ENCODE data around the gene KSR2.

KSR2 gene

DNA sequence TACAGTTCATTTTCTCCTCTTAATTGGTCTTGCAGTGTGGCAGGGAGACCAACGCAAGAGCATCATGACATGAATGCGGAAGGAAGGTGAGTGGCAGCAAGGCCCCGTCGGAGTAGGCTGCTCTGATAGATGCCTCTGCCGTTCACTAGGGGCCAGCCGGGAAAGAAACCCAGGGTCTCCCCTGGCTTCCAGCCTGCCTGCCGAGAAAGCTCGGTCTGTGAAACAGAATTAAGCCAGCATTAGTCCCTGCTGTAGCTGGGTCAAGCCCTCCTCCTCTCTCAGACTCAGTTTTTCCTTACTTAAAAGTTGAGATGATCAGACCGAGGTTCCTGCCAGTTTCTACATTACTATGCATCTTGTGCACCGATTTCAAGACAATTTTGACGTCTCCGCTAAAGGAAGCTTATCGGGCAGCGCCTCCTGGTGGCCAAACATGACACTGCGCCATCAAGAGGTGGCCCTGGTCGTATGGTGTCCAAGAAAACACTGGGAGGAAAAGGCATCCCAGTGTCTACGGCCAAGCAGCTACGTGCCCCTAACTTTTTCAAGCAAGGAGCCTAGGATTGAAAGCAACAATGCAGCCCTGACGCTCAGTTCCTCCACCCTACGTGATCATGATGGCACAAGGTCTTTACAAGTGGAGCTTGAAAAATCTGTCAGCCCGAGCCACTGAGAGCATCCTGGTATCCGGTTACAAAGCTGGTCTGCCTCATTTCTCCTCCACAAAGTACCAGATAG lies 131.6 kb downstream of the KSR2 start:
- H3K4me3 ChIP-seq (ENCODE audit: low read depth, low read length) = no peak overlapping the region; the same call in 1 of the 2 replicates
- no peak overlapping the region for H3K27ac ChIP-seq (ENCODE audit: low read depth, low read length)
- no peaks in the 10 kb centered on the region for H3K36me3 ChIP-seq (ENCODE audit: control insufficient read depth, insufficient read depth, low read length)
- no peaks in the 10 kb centered on the region for H3K9me3 ChIP-seq (ENCODE audit: control insufficient read depth, insufficient read depth, low read length)
- no peaks in the 10 kb centered on the region for H3K27me3 ChIP-seq (ENCODE audit: control insufficient read depth, insufficient read depth, low read length)
- no peaks in the 10 kb centered on the region for H3K4me1 ChIP-seq (ENCODE audit: control insufficient read depth, insufficient read depth, low read length)
- no peak overlapping the region for H3K9ac ChIP-seq (ENCODE audit: low read depth, low read length)

DNA sequence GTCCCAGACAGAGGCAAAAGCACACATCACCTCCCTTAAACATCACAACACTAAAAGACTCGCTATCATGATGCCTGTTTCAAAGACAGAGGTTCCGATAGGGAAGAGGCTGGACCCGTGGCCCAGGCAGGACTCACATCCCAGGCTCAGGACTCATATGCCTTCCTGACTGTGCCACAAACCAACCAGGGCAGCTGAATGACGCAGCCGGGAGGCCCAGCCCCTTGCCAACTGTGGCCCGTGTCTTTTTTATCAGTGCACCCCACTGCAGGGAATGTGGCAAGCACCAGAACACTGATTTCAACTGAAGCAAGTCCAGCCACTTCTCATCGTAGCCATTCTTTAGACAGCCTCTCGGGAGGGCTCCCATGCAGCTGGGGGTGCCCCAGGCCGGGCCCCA lies 132.3 kb downstream of the KSR2 start:
- Histone ChIP-seq H3K4me3 (ENCODE audit: low read depth, low read length) (no peak overlapping the region), H3K27me3 (ENCODE audit: control insufficient read depth, insufficient read depth, low read length) (no peaks in the 10 kb centered on the region), H3K4me1 (ENCODE audit: control insufficient read depth, insufficient read depth, low read length) (no peaks in the 10 kb centered on the region), H3K36me3 (ENCODE audit: control insufficient read depth, insufficient read depth, low read length) (no peaks in the 10 kb centered on the region), H3K9ac (ENCODE audit: low read depth, low read length) (no peak overlapping the region), H3K9me3 (ENCODE audit: control insufficient read depth, insufficient read depth, low read length) (no peaks in the 10 kb centered on the region), H3K27ac (ENCODE audit: low read depth, low read length) (no peak overlapping the region)

DNA sequence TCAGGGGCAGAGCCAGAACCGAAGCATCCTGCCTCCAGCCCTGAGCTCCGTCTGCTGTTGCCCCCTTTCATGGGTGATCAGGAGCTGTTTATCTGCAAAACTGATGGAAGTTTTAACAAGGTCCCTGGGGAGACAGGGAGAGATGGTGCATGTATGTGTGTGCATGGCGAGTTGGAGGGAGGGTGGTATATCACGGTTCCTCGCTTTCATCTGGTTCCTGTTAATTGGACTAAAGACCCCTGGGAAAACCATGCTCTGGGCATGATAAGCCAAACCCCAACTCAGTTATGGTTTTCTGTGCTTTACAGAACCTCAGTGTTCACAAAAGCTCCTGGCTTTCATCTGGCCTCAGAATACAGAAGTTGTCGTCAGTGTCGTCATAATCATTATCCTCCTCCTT lies 133.6 kb downstream of the KSR2 start:
- Histone ChIP-seq H3K27ac (ENCODE audit: low read depth, low read length) (no peak overlapping the region), H3K4me1 (ENCODE audit: control insufficient read depth, insufficient read depth, low read length) (no peaks in the 10 kb centered on the region), H3K9ac (ENCODE audit: low read depth, low read length) (no peak overlapping the region), H3K36me3 (ENCODE audit: control insufficient read depth, insufficient read depth, low read length) (no peaks in the 10 kb centered on the region), H3K4me3 (ENCODE audit: low read depth, low read length) (no peak overlapping the region), H3K9me3 (ENCODE audit: control insufficient read depth, insufficient read depth, low read length) (no peaks in the 10 kb centered on the region), H3K27me3 (ENCODE audit: control insufficient read depth, insufficient read depth, low read length) (no peaks in the 10 kb centered on the region)

DNA sequence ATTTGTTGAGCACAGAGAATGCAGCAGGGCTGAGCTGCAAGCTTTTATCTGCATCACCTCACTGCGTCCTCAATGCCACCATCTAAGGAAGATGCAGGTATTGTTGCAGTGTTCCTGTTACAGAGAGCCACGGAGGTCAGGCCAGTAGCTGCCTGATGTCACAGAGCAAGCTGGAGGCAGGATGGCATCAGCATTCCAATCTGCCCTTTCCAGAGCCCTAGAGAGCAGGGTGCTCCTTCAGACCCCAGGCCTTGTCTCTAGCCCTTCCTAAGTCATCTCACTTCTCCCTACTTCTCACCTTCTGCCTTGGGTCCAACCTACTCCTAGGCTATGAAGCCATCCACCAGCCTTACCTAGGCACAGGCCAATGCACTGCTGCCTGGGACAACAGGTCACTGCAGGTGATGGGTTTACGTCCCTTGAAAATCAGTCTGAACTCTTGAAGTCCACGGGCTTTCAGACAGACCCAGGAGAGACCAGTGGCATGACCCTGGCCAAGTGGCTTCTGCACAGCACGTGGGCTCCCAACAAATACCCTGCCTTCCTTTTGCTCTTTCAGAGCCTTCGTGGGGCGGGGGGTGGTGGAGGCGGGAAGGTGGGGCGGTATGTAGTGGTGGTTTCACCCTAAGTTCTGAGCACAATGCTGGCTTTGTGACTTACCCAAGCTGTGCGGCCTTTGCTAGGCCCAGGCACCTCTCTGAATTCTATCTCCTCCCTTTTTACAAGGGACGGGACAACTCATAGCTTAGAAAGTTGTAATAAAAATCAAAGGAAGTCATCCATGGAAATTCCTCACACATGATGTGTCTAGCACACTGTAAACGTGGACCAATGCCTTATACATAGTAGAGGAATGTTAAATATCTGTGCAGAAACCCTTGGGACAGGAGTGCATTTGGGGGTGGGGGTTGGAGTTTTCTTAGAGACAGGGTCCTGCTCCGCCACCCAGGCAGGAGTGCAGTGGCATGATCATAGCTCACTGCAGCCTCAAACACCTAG lies 136.0 kb downstream of the KSR2 start:
- Histone ChIP-seq H3K4me1 (ENCODE audit: control insufficient read depth, insufficient read depth, low read length) (no peaks in the 10 kb centered on the region), H3K9ac (ENCODE audit: low read depth, low read length) (no peak overlapping the region), H3K9me3 (ENCODE audit: control insufficient read depth, insufficient read depth, low read length) (0 out of 2 replicates have a peak, but pooled peaks cover 5% of the 10 kb centered on the region), H3K27ac (ENCODE audit: low read depth, low read length) (no peak overlapping the region), H3K36me3 (ENCODE audit: control insufficient read depth, insufficient read depth, low read length) (no peaks in the 10 kb centered on the region), H3K27me3 (ENCODE audit: control insufficient read depth, insufficient read depth, low read length) (no peaks in the 10 kb centered on the region), H3K4me3 (ENCODE audit: low read depth, low read length) (no peak overlapping the region)

DNA sequence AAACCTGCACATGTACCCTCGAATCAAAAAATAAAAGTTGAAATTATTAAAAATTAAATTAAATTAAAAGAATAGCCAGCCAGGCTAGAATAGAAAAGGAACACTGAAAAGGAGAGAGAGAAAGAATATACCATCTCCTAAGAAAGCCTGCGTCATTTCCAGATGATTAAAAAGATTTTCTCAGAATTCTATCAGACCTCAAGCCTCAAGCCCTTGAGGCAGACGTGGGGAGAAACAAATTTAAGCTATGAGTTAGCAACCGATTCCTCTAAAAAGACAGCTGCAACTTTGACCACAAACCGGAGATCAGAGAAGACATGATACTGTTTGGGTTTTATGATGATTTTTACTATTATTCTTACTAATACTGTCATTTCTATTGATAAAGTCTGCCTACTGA lies 138.3 kb downstream of the KSR2 start:
- Histone ChIP-seq H3K9ac (ENCODE audit: low read depth, low read length) (no peak overlapping the region), H3K27me3 (ENCODE audit: control insufficient read depth, insufficient read depth, low read length) (no peaks in the 10 kb centered on the region), H3K9me3 (ENCODE audit: control insufficient read depth, insufficient read depth, low read length) (0 out of 2 replicates have a peak, but pooled peaks cover 5% of the 10 kb centered on the region)

DNA sequence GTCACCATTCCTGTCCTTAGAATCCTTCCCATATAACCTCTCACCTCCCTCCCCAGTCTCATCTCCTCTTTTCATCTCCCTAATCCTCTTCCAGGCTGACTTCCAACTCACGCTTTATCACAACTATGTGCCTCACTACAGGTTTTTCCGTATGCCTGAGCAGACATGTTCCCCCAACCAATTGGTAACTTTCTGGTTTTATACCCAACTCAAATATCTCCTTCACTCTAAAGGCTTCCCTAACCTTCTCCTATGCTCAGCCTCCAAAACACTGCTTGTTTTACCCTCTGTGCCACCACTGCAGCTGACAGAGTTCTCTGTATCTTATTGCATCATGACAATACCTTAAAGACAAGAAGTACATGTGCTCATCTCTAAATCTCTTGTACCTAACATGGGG lies 139.7 kb downstream of the KSR2 start:
- H3K9ac ChIP-seq (ENCODE audit: low read depth, low read length) = no peak overlapping the region
- no peaks in the 10 kb centered on the region for H3K36me3 ChIP-seq (ENCODE audit: control insufficient read depth, insufficient read depth, low read length)
- H3K4me3 ChIP-seq (ENCODE audit: low read depth, low read length) = no peak overlapping the region
- H3K27ac ChIP-seq (ENCODE audit: low read depth, low read length) = no peak overlapping the region
- no peaks in the 10 kb centered on the region for H3K27me3 ChIP-seq (ENCODE audit: control insufficient read depth, insufficient read depth, low read length)
- H3K9me3 ChIP-seq (ENCODE audit: control insufficient read depth, insufficient read depth, low read length) = 0 out of 2 replicates have a peak, but pooled peaks cover 5% of the 10 kb centered on the region
- H3K4me1 ChIP-seq (ENCODE audit: control insufficient read depth, insufficient read depth, low read length) = no peaks in the 10 kb centered on the region

More for the DNA sequence above, 138.3 kb downstream of the KSR2 start:
- no peaks in the 10 kb centered on the region for H3K36me3 ChIP-seq (ENCODE audit: control insufficient read depth, insufficient read depth, low read length)
- H3K27ac ChIP-seq (ENCODE audit: low read depth, low read length) = no peak overlapping the region
- H3K4me1 ChIP-seq (ENCODE audit: control insufficient read depth, insufficient read depth, low read length) = no peaks in the 10 kb centered on the region
- no peak overlapping the region for H3K4me3 ChIP-seq (ENCODE audit: low read depth, low read length)

DNA sequence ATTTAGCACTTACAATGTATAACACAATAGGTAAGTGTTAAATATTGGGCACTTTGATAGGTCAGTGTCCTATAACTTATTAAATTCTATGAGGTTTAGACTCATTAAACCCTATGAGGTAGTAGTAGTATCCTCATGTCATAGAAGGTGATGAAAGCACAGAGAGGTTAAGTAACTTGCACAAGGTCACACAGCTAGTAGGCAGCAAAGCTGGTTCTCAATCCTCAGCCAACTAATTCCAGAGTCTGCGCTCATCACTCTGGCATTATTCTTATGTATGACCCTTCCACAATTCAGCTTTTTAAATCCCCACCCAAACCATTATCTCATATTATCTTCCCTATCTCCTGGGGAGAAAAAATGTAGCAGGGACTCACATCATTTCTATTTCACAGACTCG lies 141.1 kb downstream of the KSR2 start:
- Histone ChIP-seq H3K36me3 (ENCODE audit: control insufficient read depth, insufficient read depth, low read length) (no peaks in the 10 kb centered on the region), H3K27ac (ENCODE audit: low read depth, low read length) (no peak overlapping the region), H3K4me3 (ENCODE audit: low read depth, low read length) (no peak overlapping the region), H3K9ac (ENCODE audit: low read depth, low read length) (no peak overlapping the region), H3K27me3 (ENCODE audit: control insufficient read depth, insufficient read depth, low read length) (no peaks in the 10 kb centered on the region), H3K9me3 (ENCODE audit: control insufficient read depth, insufficient read depth, low read length) (0 out of 2 replicates have a peak, but pooled peaks cover 5% of the 10 kb centered on the region), H3K4me1 (ENCODE audit: control insufficient read depth, insufficient read depth, low read length) (no peaks in the 10 kb centered on the region)

DNA sequence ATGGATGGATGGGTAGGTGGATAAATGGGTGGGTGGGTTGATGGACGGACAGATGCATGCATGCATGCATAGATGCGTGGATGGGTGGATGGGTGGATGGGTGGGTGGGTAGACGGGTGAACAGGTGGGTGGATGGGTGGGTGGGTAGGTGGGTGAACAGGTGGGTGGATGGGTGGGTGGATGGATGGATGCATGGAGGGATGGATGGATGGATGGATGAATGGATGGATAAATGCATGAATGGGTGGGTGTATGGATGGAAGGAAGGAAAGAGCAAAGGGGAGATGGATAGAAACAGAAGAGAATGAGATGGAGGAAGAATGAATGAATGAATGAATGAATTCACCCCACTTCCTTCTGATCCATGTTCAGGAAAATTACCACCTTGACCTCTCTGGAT lies 143.0 kb downstream of the KSR2 start:
- 0 out of 2 replicates have a peak, but pooled peaks cover 5% of the 10 kb centered on the region for H3K9me3 ChIP-seq (ENCODE audit: control insufficient read depth, insufficient read depth, low read length)
- H3K27me3 ChIP-seq (ENCODE audit: control insufficient read depth, insufficient read depth, low read length) = no peaks in the 10 kb centered on the region
- no peak overlapping the region for H3K4me3 ChIP-seq (ENCODE audit: low read depth, low read length)
- no peak overlapping the region for H3K27ac ChIP-seq (ENCODE audit: low read depth, low read length)
- no peaks in the 10 kb centered on the region for H3K36me3 ChIP-seq (ENCODE audit: control insufficient read depth, insufficient read depth, low read length)
- H3K9ac ChIP-seq (ENCODE audit: low read depth, low read length) = no peak overlapping the region
- no peaks in the 10 kb centered on the region for H3K4me1 ChIP-seq (ENCODE audit: control insufficient read depth, insufficient read depth, low read length)

DNA sequence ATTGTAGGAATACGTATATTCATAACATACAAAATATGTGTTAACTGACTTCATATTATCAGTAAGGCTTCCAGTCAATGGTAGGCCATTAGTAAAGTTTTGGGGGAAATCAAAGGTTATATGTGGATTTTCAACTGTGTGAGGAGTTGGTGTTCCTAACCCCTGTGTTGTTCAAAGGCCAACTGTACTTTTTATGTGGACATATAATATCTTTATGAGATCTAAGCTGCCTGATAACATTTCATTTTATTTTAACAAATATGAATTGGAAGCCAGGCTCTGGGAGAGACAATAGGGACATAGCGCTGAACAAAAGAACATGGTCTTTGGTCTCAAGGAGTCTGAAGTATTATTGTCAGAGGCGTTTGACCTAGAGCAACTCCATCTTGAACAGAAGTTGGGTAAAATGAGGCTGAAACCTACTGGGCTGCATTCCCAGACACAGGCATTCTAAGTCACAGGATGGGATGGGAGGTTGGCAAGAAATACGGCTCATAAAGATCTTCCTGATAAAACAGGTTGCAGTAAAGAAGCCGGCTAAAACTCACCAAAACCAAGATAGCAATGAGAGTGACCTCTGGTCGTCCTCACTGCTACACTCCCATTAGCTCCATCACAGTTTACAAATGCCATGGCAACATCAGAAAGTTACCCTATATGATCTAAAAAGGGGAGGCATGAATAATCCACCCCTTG lies 147.2 kb downstream of the KSR2 start:
- H3K27me3 ChIP-seq (ENCODE audit: control insufficient read depth, insufficient read depth, low read length) = no peaks in the 10 kb centered on the region
- H3K9me3 ChIP-seq (ENCODE audit: control insufficient read depth, insufficient read depth, low read length) = no peaks in the 10 kb centered on the region
- H3K4me1 ChIP-seq (ENCODE audit: control insufficient read depth, insufficient read depth, low read length) = no peaks in the 10 kb centered on the region
- no peak overlapping the region for H3K27ac ChIP-seq (ENCODE audit: low read depth, low read length)
- no peak overlapping the region for H3K4me3 ChIP-seq (ENCODE audit: low read depth, low read length)
- H3K36me3 ChIP-seq (ENCODE audit: control insufficient read depth, insufficient read depth, low read length) = no peaks in the 10 kb centered on the region
- no peak overlapping the region for H3K9ac ChIP-seq (ENCODE audit: low read depth, low read length)

DNA sequence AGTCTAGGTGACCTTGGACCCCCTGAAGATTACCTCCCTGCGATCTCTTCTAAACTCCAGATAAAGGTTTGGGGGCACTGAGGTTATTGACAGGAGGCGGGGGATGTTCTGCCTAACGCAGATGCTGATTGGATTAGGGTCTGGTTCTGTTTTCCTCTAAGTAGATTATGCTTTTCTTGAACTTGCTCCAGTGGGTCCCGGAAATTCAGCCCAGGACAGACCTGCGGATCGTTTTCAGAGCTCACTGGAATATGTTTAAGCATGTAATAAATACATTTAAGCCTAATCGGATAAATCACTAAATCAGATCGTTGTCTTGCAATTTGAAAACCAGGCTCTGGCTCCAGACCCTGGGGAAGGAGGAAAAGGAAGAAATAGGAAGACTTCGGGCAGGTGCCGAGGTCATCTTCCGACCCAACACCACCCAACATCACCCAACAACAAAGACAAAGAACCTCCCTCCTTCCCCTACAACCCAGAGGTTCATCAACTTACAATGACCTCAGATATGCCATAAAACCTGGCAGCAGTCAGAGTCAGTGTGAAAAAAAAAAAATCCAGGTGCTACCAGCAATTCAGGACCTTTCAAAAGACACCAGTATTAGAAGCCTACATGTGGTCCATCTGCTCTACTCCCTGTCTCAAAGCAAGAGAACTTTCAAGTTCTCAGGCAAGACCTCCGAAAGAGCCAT lies 148.4 kb downstream of the KSR2 start:
- H3K4me3 ChIP-seq (ENCODE audit: low read depth, low read length) = no peak overlapping the region
- no peak overlapping the region for H3K9ac ChIP-seq (ENCODE audit: low read depth, low read length)
- H3K9me3 ChIP-seq (ENCODE audit: control insufficient read depth, insufficient read depth, low read length) = no peaks in the 10 kb centered on the region
- H3K27me3 ChIP-seq (ENCODE audit: control insufficient read depth, insufficient read depth, low read length) = no peaks in the 10 kb centered on the region
- H3K4me1 ChIP-seq (ENCODE audit: control insufficient read depth, insufficient read depth, low read length) = no peaks in the 10 kb centered on the region
- no peak overlapping the region for H3K27ac ChIP-seq (ENCODE audit: low read depth, low read length)
- H3K36me3 ChIP-seq (ENCODE audit: control insufficient read depth, insufficient read depth, low read length) = no peaks in the 10 kb centered on the region

Data from HUES48 (cell line).